GM12874 (cell line): Measurements from ENCODE around the gene ART1.

Source experiments
- TF ChIP-seq, protein P1 (sequence below): IDR thresholded peaks from 2 replicates; pipeline ENCODE4 v1.5.1; 2011; ENCODE audit warnings: low read depth, mild to moderate bottlenecking, control low read depth, low read length, moderate library complexity; ENCODE audit not compliant: insufficient read depth

The ART1 gene

DNA sequence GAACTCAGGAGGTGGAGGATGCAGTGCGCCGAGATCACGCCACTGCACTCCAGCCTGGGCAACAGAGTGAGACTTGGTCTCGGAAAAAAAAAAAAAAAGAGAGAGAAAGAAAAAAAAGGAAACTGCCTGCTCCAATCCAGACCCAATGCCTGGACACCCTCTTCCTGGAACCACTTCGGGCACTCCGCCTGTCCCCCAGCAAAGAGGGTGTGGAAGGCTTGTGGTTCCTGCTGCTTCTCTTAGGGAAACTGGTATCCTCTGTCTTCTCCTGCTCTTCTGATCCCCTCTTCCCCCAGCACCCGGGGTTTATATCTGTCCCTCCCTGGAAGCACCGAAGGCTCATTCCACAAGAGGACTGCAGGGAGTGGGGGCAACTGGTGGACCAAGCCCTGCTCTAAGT, 13.3 kb downstream of the ART1 start:
- TF ChIP-seq, protein P1, sequence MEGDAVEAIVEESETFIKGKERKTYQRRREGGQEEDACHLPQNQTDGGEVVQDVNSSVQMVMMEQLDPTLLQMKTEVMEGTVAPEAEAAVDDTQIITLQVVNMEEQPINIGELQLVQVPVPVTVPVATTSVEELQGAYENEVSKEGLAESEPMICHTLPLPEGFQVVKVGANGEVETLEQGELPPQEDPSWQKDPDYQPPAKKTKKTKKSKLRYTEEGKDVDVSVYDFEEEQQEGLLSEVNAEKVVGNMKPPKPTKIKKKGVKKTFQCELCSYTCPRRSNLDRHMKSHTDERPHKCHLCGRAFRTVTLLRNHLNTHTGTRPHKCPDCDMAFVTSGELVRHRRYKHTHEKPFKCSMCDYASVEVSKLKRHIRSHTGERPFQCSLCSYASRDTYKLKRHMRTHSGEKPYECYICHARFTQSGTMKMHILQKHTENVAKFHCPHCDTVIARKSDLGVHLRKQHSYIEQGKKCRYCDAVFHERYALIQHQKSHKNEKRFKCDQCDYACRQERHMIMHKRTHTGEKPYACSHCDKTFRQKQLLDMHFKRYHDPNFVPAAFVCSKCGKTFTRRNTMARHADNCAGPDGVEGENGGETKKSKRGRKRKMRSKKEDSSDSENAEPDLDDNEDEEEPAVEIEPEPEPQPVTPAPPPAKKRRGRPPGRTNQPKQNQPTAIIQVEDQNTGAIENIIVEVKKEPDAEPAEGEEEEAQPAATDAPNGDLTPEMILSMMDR: no peak

DNA sequence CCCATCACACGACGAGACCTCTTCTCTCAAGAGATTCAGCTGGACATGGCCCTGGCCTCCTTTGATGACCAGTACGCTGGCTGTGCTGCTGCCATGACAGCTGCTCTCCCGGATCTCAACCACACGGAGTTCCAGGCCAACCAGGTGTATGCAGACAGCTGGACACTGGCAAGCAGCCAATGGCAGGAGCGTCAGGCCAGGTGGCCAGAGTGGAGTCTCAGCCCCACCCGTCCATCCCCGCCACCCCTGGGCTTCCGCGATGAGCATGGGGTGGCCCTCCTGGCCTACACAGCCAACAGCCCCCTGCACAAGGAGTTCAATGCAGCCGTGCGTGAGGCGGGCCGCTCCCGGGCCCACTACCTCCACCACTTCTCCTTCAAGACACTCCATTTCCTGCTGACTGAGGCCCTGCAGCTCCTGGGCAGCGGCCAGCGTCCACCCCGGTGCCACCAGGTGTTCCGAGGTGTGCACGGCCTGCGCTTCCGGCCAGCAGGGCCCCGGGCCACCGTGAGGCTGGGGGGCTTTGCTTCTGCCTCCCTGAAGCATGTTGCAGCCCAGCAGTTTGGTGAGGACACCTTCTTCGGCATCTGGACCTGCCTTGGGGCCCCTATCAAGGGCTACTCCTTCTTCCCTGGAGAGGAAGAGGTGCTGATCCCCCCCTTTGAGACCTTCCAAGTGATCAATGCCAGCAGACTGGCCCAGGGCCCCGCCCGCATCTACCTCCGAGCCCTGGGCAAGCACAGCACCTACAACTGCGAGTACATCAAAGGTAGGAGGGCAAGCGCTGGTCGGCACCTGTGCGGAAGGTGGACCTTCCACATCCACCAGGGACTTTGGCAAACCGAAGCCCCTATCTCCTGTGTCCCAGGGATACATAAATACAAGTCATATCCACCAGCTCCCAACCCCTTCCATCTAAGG, 14.9 kb downstream of the ART1 start:
- TF ChIP-seq, protein P1: no peak

DNA sequence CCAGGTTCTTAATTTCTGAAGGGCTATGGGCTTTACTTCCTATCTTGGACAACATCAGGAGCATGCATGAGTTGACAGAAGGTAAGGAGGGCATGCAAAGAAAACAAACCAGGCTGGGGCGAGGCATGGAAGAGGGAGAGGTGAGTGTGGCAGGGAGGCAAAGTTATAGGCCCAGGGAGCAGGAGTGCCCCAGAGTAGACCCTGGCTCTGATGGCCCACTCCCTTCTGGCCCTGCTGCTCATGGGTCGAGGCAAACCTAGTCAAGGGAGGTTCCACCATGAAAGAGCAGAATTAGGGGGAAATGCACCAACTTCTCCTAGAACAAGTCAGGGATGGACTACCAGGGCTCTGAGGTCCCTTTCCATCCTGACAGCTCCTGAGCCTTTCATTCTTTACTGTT, 16.0 kb downstream of the ART1 start:
- TF ChIP-seq, protein P1: no peak

DNA sequence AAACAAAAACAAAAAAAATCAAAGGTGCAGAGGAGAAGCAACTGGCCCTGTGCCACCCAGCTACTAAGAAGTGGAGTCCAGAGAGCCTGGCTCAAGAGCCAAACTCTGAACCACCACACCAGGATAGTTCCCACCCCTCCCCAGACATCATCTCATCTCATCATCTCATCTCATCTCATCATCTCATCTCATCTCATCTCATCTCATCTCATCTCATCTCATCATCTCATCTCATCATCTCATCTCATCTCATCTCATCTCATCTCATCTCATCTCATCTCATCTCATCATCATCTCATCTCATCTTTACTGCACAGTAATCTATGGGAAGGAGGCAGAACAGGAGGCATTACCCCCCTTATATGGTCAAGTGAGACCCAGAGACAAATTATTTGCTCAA, 17.9 kb downstream of the ART1 start:
- TF ChIP-seq, protein P1: no peak

DNA sequence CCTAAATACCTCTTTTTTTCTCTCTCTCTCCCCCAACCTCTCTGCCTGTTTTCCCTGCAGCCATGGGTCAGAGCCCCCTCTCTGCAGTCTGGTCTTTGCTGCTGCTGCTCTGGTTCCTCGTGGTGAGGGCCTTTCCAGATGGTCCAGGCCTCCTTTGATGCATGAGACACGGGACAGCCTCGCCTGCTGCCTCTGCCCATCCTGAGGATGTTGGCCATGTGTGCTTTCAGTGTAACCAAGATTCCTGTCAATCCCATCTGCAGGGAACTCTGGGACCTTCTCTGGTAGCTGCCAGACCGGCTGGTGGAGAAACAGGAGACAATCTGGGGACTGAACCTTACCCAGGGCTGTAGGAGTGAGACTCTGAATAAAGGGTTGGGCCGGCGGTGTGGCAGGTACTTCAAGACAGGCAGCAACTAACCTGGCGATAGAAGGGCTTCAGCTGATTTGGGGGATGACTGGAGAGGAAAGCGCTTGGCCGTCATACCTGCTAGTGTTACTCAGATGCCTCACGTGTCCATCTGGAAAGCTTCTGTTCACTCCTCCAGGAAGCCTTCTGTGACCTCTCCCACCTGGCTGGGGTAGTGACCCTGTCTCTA, 19.2 kb downstream of the ART1 start:
- TF ChIP-seq, protein P1: no peak

DNA sequence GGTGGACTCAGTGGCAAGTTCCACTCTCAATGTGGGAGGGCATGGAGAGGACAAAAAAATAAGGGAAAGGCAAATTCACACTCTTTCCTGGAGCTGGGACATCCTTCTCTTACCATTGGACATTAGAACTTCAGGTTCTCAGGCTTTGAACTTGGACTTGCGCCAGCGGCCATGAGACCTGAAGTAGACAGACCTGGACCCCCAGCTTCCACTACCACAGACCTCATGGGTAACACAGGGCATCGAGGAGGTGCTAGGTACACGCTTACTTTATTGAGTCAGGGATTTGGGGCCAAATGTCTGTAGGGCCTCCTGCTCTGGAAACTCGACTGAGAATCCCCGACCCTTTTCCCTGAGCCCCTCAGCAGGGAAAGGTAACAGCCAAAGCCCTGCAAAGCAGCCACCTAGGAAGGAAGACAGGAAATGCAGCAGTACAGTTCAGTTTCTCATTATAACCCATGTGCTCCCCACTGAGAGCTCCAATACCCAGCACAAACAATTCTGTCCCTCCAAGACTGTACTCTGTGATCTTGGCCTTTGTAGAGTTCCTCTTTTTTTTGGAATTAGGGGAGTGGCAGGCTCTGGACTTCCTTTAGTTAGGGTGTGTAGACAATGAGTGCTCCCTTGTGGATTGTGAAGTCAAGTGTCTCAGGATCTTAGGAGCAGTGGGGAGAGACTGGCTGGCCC, 20.6 kb downstream of the ART1 start:
- TF ChIP-seq, protein P1: no peak

DNA sequence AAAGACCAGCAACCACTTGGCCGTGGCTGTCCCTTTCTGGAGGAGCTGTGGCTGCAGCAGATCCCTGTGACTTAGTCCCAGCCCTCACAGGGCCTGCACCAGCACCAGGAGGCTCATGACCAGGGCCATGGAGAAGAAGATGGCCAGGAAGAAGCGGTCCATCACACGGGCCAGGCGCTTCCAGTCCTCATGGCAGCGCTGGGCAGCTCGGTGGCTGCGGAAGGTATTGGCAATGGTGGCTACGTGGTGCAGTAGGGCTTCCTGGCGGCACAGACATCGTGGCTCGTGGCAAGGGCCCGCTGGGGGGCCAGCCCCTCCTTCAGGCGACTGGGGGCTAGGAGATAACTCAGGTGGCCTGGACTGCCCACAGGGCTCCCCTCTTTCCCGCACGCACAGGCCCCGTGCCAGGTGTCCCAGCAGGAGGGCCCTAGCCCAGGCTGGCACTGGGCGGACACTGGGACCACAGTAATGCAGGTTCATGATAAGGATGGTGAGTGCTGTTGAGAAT, 21.1 kb downstream of the ART1 start:
- TF ChIP-seq, protein P1: no peak
